Vagina (tissue), 2 donors: Measurements from ENCODE around the gene TMEM232.

ENCODE experiments used
- CTCF ChIP-seq, 3 experiments: fragments of 450-650 bp in 2 of 3; fragments of 200-600 bp in 1 of 3; sonication (generic) in 1 of 3; IDR thresholded peaks; one replicate each; pipeline ENCODE4 v1.5.1; 2017 to 2019; ENCODE audit warnings: antibody characterized with exemption in 3 of 3, mild to moderate bottlenecking in 2 of 3, moderate library complexity in 2 of 3
- POLR2AphosphoS5 ChIP-seq, 2 donors: sonication (generic); formaldehyde crosslinking; IDR thresholded peaks; one replicate each; pipeline ENCODE4 v1.9.0; 2017; ENCODE audit warnings: antibody characterized with exemption in 2 of 2, mild to moderate bottlenecking in 2 of 2, low read depth in 1 of 2; ENCODE audit not compliant: insufficient read depth in 1 of 2

GRCh38 chr5:110376281-110376951 is 350.1 kb downstream of the TMEM232 start:
- no peak for TF ChIP-seq CTCF (IDR thresholded peaks at IDR 0.05)
- no peak for TF ChIP-seq POLR2AphosphoS5 (IDR thresholded peaks at IDR 0.05; ENCODE audit: insufficient read depth in 1 of 2, low read depth in 1 of 2)
